Stomach (tissue), 9 donors: ENCODE data around the gene LRRC46. TPM values are rescaled to one million over a fixed set of nuclear protein-coding genes. Genes with fewer than 3 reads are reported as not detected.

Experiments
- DNase-seq, 2 donors: peaks; one replicate each; pipeline versions ENCODE4 v3.0.0 to v3.0.0-alpha.2; 2013 to 2019
- H3K27ac ChIP-seq, 5 donors: fragments of 200-600 bp in 4 of 5; sonication (generic) in 4 of 5; one replicate each; pipeline ENCODE4 v1.5.1; 2013 to 2019; ENCODE audit warnings: mild to moderate bottlenecking in 1 of 5, moderate library complexity in 1 of 5
- H3K27me3 ChIP-seq, 3 donors: fragments of 200-600 bp; sonication (generic); one replicate each; pipeline ENCODE4 v1.5.1; 2017 to 2019; ENCODE audit warnings: mixed run types in 1 of 3
- H3K36me3 ChIP-seq, 4 donors: fragments of 200-600 bp; sonication (generic); 1 replicate in 3 of 4; 2 replicates in 1 of 4; pipeline ENCODE4 v1.5.1; 2016 to 2019
- H3K4me1 ChIP-seq, 4 donors: fragments of 200-600 bp; sonication (generic); one replicate each; pipeline ENCODE4 v1.5.1; 2016 to 2019
- H3K4me3 ChIP-seq, 4 donors: fragments of 200-600 bp; sonication (generic) in 3 of 4; one replicate each; pipeline ENCODE4 v1.5.1; 2016 to 2019; ENCODE audit warnings: mild to moderate bottlenecking in 1 of 4
- H3K9me3 ChIP-seq, 4 donors: fragments of 200-600 bp; sonication (generic); one replicate each; pipeline ENCODE4 v1.5.1; 2016 to 2019
- EP300 ChIP-seq: sonication (generic); formaldehyde crosslinking; IDR thresholded peaks from one replicate; pipeline ENCODE4 v1.6.1; 2017; ENCODE audit warnings: antibody characterized with exemption
- POLR2A ChIP-seq, 4 donors: fragments of 450-650 bp; IDR thresholded peaks; one replicate each; pipeline ENCODE4 v1.6.1; 2016; ENCODE audit warnings: antibody characterized with exemption in 4 of 4, control low read depth in 2 of 4, mild to moderate bottlenecking in 1 of 4, moderate library complexity in 1 of 4
- POLR2AphosphoS5 ChIP-seq, 3 donors: sonication (generic); formaldehyde crosslinking; IDR thresholded peaks; one replicate each; pipeline ENCODE4 v1.6.1; 2016; ENCODE audit warnings: antibody characterized with exemption in 3 of 3
- WGBS, 5 donors: extraction: QIAGEN DNeasy Blood & Tissue Kit in 3 of 5; methylation state at CpG; one replicate each; pipeline versions ENCODE4 v1.1.5 to v1.1.7; 2013 to 2018; 5-methylcytosine and 5-hydroxymethylcytosine counted together
- intact Hi-C: fragments of 100-400 bp; cut with DNase I; formaldehyde crosslinking; loops from one replicate; pipeline ENCODE4 v1.15.1; 2023; ENCODE audit warnings: low total_unique reads
- polyA plus RNA-seq, 3 donors: library from polyadenylated mRNA; stranded (reverse); fragments of 200-250 nt; gene quantifications; one replicate each; pipeline ENCODE4 v1.2.3, GENCODE V29; 2013
- total RNA-seq, 5 donors: library from RNA; depleted of rRNA; stranded (reverse); fragments of >200 nt; gene quantifications; one replicate each; pipeline versions ENCODE4 v1.1.0 to v1.2.3, GENCODE V29; 2014 to 2016
- TF ChIP-seq, protein P1 (sequence below), 7 experiments: fragments of 450-650 bp in 4 of 7; fragments of 200-600 bp in 3 of 7; sonication (generic) in 3 of 7; IDR thresholded peaks; one replicate each; pipeline ENCODE4 v1.5.1; 2016 to 2019; ENCODE audit warnings: antibody characterized with exemption in 7 of 7, control low read depth in 2 of 7, mild to moderate bottlenecking in 1 of 7
- donor health status: healthy with polysubstance abuse.
- donor health status: Bipolar disorder and iron deficiency.
- donor health status: healthy.

LRRC46 gene
- total and polyA plus RNA-seq, 8 donors: 0.31 to 0.75 (median 0.48) TPM; not detected in 5

DNA sequence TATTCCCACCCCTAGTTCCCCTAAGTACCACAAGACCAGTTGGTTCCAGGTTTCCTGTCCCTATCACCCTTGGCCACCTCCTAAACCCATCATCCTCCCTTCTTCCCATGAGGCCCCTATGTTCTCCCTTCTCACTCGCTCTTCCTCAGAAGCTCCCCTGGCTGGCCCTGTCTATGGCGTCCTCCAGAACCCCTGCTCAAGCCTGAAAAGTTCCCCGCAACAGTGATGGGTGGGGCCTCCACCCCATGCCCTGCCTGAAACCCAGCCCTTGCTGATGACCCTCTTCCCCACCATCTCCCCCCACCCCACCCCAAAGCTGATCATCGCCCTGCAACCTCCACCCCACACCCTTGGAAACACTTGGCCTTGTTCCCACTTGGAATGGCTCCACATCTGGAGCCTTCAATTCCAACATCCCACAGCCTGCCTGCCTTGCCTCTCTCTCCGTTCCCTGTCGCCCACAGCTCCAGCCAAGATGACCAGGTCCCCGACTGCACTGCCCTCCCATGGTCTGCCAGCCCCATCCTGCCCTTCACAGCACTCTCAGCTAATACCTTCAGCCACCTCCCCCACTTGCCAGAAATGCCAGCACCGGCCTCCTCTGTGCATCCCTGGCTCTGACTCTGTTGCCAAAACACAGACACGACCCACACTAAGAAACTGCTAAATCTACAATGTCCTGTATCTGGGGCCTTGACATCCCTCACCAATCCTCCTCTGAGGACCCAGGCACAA, 20.4 kb upstream of the LRRC46 start:
- H3K36me3 ChIP-seq: peaks cover 69 to 100% (median 94%) of the 10 kb centered on the region in 4 donors
- no peaks in the 10 kb centered on the region for H3K9me3 ChIP-seq
- TF ChIP-seq EP300: no peak
- TF ChIP-seq POLR2AphosphoS5 (IDR thresholded peaks at IDR 0.05): no peak
- no peak for TF ChIP-seq POLR2A (IDR thresholded peaks at IDR 0.05)
- TF ChIP-seq, protein P1, sequence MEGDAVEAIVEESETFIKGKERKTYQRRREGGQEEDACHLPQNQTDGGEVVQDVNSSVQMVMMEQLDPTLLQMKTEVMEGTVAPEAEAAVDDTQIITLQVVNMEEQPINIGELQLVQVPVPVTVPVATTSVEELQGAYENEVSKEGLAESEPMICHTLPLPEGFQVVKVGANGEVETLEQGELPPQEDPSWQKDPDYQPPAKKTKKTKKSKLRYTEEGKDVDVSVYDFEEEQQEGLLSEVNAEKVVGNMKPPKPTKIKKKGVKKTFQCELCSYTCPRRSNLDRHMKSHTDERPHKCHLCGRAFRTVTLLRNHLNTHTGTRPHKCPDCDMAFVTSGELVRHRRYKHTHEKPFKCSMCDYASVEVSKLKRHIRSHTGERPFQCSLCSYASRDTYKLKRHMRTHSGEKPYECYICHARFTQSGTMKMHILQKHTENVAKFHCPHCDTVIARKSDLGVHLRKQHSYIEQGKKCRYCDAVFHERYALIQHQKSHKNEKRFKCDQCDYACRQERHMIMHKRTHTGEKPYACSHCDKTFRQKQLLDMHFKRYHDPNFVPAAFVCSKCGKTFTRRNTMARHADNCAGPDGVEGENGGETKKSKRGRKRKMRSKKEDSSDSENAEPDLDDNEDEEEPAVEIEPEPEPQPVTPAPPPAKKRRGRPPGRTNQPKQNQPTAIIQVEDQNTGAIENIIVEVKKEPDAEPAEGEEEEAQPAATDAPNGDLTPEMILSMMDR (IDR thresholded peaks at IDR 0.05): no peak
- peak overlapping the region; percentile 77 to 85 (median 79) for H3K27ac ChIP-seq
- H3K4me3 ChIP-seq: no peak overlapping the region
- peak; percentile 49 to 54 for DNase-seq
- H3K27me3 ChIP-seq: no peaks in the 10 kb centered on the region
- intact Hi-C loops: no loop called here
- peaks cover 32 to 55% (median 45%) of the 10 kb centered on the region in 4 donors for H3K4me1 ChIP-seq
- 38 to 70% (median 50%) methylated on average over 9 of the region's 9 CpGs for WGBS, 5 donors

DNA sequence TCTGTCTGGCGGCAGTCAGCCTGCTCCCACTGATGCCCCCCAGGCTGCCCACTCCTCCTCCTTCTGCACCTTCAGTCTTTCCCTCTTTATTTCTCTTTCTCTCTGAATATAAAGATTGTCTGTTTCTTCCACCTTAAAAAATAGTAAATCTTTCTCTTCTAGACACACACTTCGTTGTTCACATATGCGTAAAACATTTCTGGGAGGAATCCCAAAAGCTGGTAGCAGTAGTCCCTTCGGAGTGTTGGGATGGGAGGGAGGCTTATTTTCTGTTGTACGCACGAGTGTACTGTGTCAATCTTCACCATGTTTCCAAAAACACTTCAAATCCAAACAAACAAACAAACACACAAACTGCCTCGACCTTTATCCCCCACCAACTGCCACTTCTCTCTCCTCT, 19.8 kb upstream of the LRRC46 start:
- 42 to 75% (median 61%) methylated on average over 7 of the region's 7 CpGs for WGBS, 5 donors
- DNase-seq: peak in 1 of 2 donors; percentile 0
- Histone ChIP-seq H3K36me3 (peaks cover 71 to 100% (median 94%) of the 10 kb centered on the region in 4 donors), H3K4me3 (no peak overlapping the region), H3K27me3 (no peaks in the 10 kb centered on the region), H3K9me3 (no peaks in the 10 kb centered on the region), H3K4me1 (peaks cover 32 to 61% (median 45%) of the 10 kb centered on the region in 4 donors), H3K27ac (peak overlapping the region; percentile 77 to 85 (median 79))
- intact Hi-C loops: no loop called here
- TF ChIP-seq, protein P1 (IDR thresholded peaks at IDR 0.05): no peak
- TF ChIP-seq POLR2AphosphoS5 (IDR thresholded peaks at IDR 0.05) (no peak), POLR2A (IDR thresholded peaks at IDR 0.05) (no peak), EP300 (no peak)

DNA sequence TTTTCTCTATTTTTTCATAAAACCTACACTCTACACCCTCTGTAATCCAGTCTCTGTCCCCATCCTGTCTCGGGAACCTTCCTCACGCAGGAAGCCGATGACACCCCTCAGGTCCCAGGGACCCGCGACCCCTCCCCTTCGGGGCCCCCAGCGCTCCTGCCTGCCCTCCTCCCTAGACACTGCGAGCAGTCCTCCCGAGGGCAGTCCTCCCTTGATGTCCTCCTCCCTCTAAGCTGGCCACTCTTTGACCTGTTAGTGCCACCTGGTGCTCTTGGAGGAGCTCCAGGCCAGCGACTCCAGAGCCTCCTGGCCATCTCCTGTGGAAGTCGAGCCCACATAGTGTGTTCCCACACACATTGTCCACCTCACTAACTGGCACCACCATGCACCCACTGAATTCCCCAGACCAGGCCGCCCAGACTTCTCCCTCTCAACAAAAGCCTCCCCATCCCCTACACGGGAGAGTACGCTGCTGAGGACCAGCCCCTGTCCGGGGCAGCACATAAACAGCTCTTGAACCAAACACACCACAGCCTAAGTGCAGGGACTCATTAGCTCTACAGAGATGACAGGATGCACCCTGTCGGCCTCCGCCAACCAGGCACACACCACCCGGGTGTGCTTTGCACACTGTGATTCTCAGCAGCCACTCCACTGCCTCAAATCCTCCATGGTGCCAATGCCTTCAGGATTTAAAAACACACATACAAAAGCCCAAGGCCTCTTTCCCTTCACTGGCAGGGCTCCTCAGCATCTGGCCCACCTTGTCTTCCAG, 19.1 kb upstream of the LRRC46 start:
- TF ChIP-seq POLR2AphosphoS5 (IDR thresholded peaks at IDR 0.05) (no peak), EP300 (no peak), POLR2A (IDR thresholded peaks at IDR 0.05) (no peak)
- TF ChIP-seq, protein P1 (IDR thresholded peaks at IDR 0.05): no peak
- peak in 1 of 2 donors; percentile 2 for DNase-seq
- Histone ChIP-seq H3K27ac (peak overlapping the region in 3 of 5 donors; percentile 0 to 85 (median 79)), H3K4me1 (peaks cover 32 to 61% (median 45%) of the 10 kb centered on the region in 4 donors), H3K36me3 (peaks cover 71 to 100% (median 94%) of the 10 kb centered on the region in 4 donors), H3K4me3 (no peak overlapping the region), H3K9me3 (no peaks in the 10 kb centered on the region), H3K27me3 (no peaks in the 10 kb centered on the region)
- WGBS, 5 donors: 72 to 78% (median 76%) methylated on average over 17 to 18 of the region's 18 CpGs
- intact Hi-C loops: no loop called here

DNA sequence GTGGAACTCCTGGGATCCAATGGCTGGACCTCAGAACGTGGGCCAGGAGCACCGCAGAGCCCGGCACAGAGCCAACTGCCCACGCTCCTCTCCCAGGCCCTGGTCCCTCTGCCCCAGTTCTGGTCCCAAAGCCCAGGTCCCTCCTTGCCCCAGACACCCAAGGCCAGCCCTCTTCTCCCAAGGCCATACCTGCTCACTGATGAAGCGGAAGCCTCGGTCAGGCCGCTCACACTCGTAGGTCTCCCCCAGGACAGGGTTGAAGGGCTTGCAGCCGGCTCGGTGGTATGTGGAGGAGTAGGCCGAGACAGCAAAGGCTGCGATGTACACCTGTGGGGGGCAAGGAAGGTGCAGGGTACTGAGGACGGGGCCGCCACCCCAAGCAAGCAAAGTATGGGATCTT, 18.4 kb upstream of the LRRC46 start:
- peak in 1 of 2 donors; percentile 2 for DNase-seq
- Histone ChIP-seq H3K9me3 (no peaks in the 10 kb centered on the region), H3K4me3 (no peak overlapping the region), H3K27me3 (no peaks in the 10 kb centered on the region), H3K36me3 (peaks cover 71 to 100% (median 94%) of the 10 kb centered on the region in 4 donors), H3K27ac (peak overlapping the region in 2 of 5 donors; percentile 0 to 85), H3K4me1 (peaks cover 32 to 61% (median 45%) of the 10 kb centered on the region in 4 donors)
- 91 to 95% (median 94%) methylated on average over 11 to 14 of the region's 14 CpGs for whole genome bisulfite sequencing, 5 donors
- intact Hi-C loops: no loop called here
- TF ChIP-seq EP300 (no peak), POLR2AphosphoS5 (IDR thresholded peaks at IDR 0.05) (no peak), POLR2A (IDR thresholded peaks at IDR 0.05) (no peak)
- TF ChIP-seq, protein P1 (IDR thresholded peaks at IDR 0.05): no peak
